ENCODE results near the gene GINS3.

The GINS3 gene

GRCh38 chr16:58425245-58425644 lies 33.0 kb downstream of the GINS3 start:
- no peak for DNase-seq (ENCODE audit: low read depth in 2 of 2)

GRCh38 chr16:58425756-58426494 lies 33.7 kb downstream of the GINS3 start:
- DNase-seq (ENCODE audit: low read depth in 2 of 2): no peak

GRCh38 chr16:58426966-58427365 lies 34.7 kb downstream of the GINS3 start:
- DNase-seq (ENCODE audit: low read depth in 2 of 2): no peak

GRCh38 chr16:58428621-58429542 lies 36.6 kb downstream of the GINS3 start:
- DNase-seq (ENCODE audit: low read depth in 2 of 2): no peak

- no peak for DNase-seq (ENCODE audit: low read depth in 2 of 2)
These were observed 38.4 kb downstream of the GINS3 start for GRCh38 chr16:58430718-58431117.

DNA sequence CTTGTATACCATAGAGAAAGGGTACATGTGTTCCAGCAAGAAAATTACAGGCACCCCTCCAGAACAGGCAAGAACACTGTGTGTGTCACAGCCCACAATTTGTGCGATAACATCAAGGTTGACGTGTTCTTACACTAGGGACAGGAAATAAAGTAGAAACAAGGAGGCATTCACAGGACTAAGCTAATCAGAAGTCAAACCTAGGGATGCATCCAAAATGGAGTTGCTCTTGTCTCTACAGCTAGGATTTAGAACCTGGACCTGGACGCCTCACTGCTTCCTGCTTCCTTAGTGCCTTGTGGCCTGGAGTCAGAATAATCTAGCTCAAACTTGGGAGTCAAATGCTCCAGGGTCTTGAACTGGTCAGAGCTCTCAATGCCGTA lies 41.3 kb downstream of the GINS3 start:
- no peak for DNase-seq (ENCODE audit: low read depth in 2 of 2)

DNA sequence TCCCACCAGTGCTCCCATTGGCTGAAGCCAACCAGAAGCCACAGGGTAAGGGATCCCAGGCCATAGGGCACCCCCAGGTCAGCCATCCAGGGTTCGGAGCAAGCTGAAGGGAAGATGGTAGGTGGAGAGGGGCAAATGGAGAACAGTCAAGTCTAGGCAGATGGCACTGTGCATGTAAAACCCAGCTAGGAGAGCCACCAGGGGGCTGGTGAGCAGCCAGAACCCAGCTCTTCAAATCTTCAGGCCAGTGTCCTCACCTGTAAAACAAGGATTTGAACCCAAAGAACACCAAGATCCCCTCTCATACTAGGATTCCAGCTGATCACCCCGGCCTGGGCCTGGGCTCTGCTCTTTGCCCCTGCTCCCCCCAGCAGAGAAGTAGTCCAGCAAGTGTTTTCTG lies 43.5 kb downstream of the GINS3 start:
- DNase-seq (ENCODE audit: low read depth in 2 of 2): no peak

DNA sequence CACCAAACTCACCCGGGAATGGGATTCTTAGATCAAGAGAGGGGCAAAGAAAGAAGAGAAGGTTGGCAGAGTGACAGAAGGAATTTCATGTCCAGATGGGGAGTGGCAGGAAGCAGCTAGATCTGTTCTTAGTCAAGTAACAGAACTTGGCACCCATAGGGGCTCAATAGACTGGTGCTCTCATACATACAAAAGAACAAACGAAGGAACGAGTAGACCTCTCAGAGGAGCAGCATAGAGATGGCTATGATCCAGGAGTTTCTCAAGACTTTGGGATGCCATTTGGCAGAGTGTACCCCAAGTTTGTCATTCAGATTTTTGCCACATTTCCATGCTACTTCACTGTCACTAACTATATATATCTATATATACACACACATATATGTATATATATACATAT lies 47.9 kb downstream of the GINS3 start:
- no peak for DNase-seq (ENCODE audit: low read depth in 2 of 2)

- DNase-seq (ENCODE audit: low read depth in 2 of 2): no peak
These were observed 50.3 kb downstream of the GINS3 start for GRCh38 chr16:58442547-58442946.

GRCh38 chr16:58443783-58444182 lies 51.5 kb downstream of the GINS3 start:
- no peak for DNase-seq (ENCODE audit: low read depth in 2 of 2)

- DNase-seq (ENCODE audit: low read depth in 2 of 2): no peak
These were observed 52.0 kb downstream of the GINS3 start for GRCh38 chr16:58444265-58444664.

- no peak for DNase-seq (ENCODE audit: low read depth in 2 of 2)
These were observed 56.6 kb downstream of the GINS3 start for GRCh38 chr16:58448890-58449289.

GRCh38 chr16:58449306-58449705 lies 57.0 kb downstream of the GINS3 start:
- no peak for DNase-seq (ENCODE audit: low read depth in 2 of 2)

DNA sequence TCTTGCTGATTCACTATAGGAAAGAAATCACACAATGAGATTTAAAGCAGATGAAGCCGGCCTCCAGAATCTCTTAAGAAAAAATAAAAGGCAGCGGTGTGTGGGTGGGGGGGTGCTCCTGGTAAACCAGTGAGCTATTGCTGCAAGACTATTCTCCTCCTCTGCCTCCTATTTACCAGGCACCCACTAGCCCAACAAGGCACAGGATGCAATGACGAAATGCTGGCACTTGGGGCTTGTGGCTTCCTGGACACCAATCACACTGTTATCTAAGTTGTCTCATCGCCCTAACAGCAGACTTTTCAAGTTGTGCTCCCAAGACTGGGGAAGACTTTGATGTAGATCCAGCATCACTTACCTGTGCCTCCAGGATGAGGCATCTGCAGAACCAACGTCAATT lies 57.5 kb downstream of the GINS3 start:
- DNase-seq (ENCODE audit: low read depth in 2 of 2): no peak

DNA sequence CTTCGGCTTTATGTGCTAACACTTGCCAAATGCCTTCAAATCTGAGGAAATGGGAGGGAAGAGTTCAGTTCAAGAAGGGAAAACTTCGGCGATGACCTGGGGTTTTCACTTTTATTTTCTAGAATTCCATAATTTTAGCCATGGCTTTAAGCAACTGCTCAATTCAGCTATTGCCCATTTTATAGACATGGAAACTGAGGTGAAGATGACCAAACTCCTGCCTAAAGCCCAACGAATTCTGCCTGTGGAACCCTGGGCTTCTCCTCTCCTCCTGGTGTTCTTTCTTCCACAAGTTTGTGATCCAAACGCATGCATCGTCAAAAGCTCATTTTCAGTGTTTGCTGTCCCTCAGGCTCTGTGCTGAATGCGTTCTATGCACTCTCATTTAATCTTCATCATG lies 58.3 kb downstream of the GINS3 start:
- DNase-seq (ENCODE audit: low read depth in 2 of 2): no peak

DNA sequence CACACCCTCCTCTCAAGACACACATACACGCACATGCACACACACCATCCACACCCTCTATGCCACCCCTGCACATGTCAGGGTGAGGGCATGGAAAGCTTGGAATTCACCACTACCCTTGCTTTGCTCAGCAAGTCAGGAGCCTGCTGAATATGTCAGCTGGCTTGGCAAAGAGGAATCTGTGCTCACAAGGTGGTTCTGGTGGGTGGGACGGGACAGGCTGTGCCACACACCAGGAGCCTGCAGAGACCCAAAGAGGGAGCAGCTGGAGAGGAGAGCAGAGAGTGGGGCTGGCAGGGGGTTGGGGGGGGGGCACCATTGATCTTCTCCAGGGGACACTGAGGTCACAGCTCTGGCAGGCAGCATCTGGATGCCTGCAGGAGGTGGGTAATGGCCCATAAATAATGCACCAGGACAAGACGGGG lies 59.0 kb downstream of the GINS3 start:
- DNase-seq (ENCODE audit: low read depth in 2 of 2): no peak

GRCh38 chr16:58451945-58452401 lies 59.7 kb downstream of the GINS3 start:
- DNase-seq (ENCODE audit: low read depth in 2 of 2): no peak

- DNase-seq (ENCODE audit: low read depth in 2 of 2): no peak
These were observed 60.4 kb downstream of the GINS3 start for GRCh38 chr16:58452640-58453039.

DNA sequence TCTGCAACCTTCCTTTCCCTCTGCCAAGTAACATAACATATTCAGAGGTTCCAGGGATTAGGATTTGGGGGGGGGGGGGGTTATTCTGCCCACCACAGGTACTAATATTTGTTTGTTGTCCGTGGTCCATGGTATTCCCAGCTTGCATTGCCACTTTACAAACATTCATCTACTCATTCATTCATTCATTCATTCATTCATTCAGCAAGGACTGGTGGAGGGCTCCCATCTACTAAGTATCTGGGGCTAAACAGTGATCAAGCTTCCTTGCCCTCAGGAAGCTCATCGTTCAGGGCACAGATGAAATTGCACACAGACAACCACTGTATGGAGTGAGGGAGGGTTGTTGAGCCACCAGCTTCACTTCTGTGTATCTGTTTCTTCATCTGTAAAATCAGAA lies 61.9 kb downstream of the GINS3 start:
- DNase-seq (ENCODE audit: low read depth in 2 of 2): no peak

DNA sequence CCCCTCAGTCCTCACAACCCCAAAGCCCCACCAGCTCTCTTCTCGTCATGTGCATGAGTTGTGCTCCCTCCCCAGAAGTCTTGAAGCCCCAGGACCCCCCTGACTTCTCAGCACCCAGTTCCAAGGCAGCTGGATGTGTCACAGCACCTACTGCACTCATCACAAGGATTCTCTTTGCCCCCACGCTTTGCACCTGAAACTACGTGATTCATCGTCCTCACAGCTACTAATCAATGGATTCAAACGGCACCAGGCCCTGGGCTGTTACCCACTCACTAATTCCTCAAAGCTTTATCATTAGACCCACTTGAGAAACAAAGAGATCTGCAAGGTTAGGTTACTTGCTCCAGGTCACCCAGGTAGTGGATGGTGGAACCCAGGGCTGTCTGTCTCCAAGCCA lies 62.6 kb downstream of the GINS3 start:
- DNase-seq (ENCODE audit: low read depth in 2 of 2): no peak
